H1 (cell line): ENCODE results near the gene PPIL3. TPM values are rescaled to one million over a fixed set of nuclear protein-coding genes. Genes with fewer than 3 reads are reported as not detected.

Experiments used
- ASH2L ChIP-seq: fragments of 200-600, 300-600 bp; sonication (generic); IDR thresholded peaks from one replicate; pipeline ENCODE4 v1.7.1; 2017; ENCODE audit warnings: low read length
- ATF2 ChIP-seq: IDR thresholded peaks from 2 replicates; pipeline ENCODE4 v1.6.1; 2012; ENCODE audit warnings: low read length, inconsistent platforms
- CHD7 ChIP-seq: fragments of 300-600 bp; sonication (generic); IDR thresholded peaks from 2 replicates; pipeline ENCODE4 v1.7.1; 2012; ENCODE audit warnings: low read length, moderate library complexity, mild to moderate bottlenecking, inconsistent platforms; ENCODE audit not compliant: insufficient replicate concordance
- EGR1 ChIP-seq: IDR thresholded peaks from 2 replicates; pipeline ENCODE4 v1.6.1; 2011; ENCODE audit warnings: low read depth, low read length, borderline replicate concordance
- YY1 ChIP-seq: IDR thresholded peaks from 2 replicates; pipeline ENCODE4 v1.6.1; 2011; ENCODE audit warnings: low read depth, mild to moderate bottlenecking, low read length
- polyA plus RNA-seq, 7 experiments: library from polyadenylated mRNA; depleted of rRNA in 3 of 7; stranded (reverse) in 5 of 7; unstranded in 2 of 7; fragments of >200 nt in 5 of 7; fragments of 200-250 nt in 2 of 7; gene quantifications; 1 replicate in 5 of 7; 2 replicates in 1 of 7; 4 replicates in 1 of 7; pipeline versions ENCODE4 v1.2.1 to v1.2.3, GENCODE V29; 2011 to 2013; ENCODE audit warnings: missing spikeins in 2 of 7, mixed read lengths in 2 of 7
- total RNA-seq: library from RNA; stranded (reverse); fragmentation: NEBNext Ultra II Directional; extraction: Animal tissue kit (Norgen Biotek cat#: 25700); gene quantifications from 2 replicates; pipeline ENCODE4 v1.2.1, GENCODE V29; 2021

Gene PPIL3
- total and polyA plus RNA-seq, 2 of the 8 experiments (the other 6 are each of a cell fraction or from before 2014, with no cell fraction given), result 30.4 to 48.7 TPM

GRCh38 chr2:200856806-200857205 is 32.1 kb downstream of the PPIL3 start (continued):
- no peak for TF ChIP-seq CHD7
- no peak for TF ChIP-seq ASH2L
- TF ChIP-seq ATF2, result no peak
- TF ChIP-seq YY1, result no peak
- no peak for TF ChIP-seq EGR1
